Measurements from ENCODE around the gene LRP6.
"Not testable (repeated sequence)": the region's sequence is repeated elsewhere in the genome, so short reads cannot be mapped to it uniquely, and the experiment has no call there.

The LRP6 gene

DNA sequence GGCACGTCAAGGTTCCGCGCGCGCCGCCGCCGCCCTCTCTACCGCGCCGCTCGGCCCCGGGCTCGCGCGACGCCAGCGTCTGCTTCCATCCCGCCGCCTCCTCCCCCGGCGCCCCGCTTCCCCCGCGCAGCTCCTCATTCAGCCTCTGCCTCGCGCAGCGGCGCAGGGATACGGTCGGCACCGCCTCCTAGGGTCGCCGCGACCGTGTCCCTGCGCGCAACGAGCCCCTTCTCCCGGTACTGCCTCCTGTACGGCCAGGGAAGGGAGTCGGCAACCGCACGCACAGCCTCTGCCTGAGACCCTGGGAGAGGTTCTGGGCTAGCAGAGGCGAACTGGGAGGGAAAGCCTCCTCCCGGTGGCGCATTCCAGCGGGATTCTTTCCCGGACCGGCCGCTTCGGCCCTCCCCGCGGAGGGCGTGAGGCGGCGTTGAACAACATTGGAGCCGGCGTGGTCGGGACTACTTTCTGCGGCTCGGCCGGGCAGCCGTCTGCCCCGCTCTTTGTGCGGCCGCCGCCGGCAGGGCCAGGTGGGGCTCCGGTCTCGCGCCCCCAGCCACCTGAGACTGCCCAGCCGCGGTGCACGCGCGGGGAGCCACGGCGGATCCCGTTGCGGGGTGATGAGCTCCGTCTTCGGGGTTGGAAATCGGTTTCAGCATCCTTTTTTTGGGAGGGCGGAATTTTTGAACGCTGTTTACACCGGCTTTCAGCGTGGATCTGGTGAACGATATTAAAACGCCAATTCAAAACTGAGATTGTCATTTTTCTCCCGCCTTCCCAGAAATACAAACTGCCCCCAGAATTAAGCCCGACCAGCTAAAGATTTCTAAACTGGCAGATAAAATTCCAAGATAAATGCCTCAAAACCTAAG lies at the start of gene LRP6:
Gene LRP6 (minus strand): TSS at position 172 of the 869 bp plus-strand sequence. CDS start 309 bp downstream, outside the sequence.
- FAIRE-seq, result no peak

GRCh38 chr12:12315838-12316237 lies 49.0 kb upstream of the LRP6 start:
- no peak for FAIRE-seq

DNA sequence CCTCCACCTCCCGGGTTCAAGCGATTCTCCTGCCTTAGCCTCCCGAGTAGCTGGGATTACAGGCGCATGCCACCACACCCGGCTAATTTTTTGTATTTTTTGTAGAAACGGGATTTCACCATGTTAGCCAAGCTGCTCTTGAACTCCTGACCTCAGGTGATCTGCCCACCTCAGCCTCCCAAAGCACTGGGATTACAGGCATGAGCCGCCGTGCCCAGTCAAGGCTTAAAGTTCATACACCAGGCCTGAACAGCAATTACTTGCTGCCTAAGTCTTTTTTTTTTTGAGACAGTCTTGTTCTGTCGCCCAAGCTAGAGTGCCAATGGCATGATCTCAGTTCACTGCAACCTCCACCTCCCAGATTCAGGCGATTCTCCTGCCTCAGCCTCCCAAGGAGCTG lies 43.9 kb upstream of the LRP6 start:
- FAIRE-seq, result not testable (repeated sequence)

DNA sequence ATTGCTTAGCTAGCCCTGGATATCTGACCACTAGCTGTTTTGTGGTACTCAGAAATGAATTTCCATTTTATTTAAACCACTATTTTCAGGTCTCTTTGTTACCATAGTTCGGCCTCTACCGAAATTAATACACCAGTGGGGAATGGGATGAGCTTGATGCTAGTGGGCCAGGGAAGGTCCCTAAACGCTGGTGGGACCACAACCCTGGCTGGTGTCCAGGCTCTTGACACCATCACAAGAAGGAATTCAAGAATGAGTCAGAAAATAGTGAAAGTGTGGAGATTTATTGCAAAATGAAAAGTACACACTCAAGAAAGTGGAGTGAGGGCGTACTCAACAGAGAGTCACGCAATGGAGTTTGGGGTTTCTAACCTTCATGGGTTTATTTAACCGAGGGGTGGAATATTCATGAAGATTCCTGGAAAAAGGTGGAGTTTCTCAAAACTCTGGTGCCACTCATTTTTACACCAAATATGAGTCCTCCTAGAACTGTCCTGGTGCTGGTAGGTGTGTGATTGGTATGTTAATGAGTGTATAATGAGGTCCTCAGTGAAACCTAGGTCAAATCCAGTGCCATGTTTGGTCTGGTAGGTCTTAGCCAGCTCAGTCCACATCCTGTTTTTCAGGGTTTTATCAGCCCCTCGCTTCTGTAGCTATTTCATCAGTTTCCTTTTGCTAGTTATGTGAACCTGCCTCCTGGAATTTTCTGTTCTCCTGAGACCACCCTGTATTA lies 38.9 kb upstream of the LRP6 start:
- FAIRE-seq, result no peak

DNA sequence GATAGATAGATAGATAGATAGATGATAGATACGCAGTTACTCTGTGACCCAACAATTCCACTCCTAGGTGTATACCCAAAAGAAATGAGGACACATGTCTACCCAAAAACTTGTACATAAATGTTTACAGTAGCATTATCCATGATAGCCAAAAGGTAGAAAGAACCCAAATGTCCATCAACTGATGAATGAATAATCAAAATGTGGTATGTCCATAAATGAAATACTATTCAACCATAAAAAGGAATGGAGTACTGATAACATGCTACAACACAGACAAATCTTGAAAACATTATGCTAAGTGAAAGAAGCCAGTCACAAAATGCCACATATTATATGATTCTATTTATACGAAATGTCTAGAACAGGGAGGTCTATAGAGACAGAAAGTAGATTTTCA lies 36.1 kb upstream of the LRP6 start:
- FAIRE-seq, result no peak

DNA sequence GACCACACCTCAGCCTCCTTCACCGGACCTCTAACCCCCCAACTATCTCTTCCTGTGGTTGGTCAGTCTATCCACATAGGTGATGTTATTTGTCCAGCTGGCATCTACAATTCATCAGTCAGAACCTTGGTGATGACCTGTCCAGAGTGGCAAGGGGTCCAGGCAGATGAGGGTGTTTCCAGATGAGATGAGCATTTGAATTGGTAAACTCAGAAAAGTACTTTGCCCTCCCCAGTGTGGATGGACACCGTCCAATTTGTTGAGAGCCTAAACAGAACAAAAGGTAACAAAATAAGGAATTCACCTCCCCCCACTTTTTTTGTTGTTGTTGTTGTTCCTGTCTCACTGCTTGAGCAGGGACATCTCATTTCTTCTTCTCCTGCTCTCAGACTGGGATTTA lies 34.3 kb upstream of the LRP6 start:
- FAIRE-seq, result no peak

DNA sequence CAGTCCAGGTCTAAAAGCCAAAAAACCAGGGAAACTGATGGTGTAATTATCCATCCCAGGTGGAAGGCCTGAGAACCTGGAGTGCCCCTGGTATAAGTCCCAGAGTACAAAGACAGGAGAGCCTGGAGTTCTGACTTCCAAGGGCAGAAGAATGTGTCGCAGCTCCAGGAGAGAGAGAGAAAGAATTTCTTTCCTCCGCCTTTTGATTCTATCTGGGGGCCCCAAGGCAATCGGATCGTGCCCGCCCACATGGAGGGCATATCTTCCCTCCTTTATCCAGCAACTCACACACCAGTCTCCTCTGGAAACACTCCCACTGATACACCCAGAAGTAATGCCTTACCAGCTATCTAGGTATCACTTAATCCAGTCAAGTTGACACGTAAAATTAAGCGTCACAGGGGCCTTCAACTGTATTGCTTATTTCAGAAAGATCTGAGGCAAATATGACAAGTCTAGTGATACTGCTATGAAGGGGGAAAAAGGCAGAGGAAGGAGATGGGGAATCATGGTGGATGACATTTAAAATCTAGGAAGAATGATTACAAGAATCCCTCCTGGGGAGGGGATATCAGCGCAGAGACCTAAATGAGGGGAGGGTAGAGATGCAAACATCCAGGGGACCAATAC lies 30.5 kb upstream of the LRP6 start:
- no peak for FAIRE-seq

DNA sequence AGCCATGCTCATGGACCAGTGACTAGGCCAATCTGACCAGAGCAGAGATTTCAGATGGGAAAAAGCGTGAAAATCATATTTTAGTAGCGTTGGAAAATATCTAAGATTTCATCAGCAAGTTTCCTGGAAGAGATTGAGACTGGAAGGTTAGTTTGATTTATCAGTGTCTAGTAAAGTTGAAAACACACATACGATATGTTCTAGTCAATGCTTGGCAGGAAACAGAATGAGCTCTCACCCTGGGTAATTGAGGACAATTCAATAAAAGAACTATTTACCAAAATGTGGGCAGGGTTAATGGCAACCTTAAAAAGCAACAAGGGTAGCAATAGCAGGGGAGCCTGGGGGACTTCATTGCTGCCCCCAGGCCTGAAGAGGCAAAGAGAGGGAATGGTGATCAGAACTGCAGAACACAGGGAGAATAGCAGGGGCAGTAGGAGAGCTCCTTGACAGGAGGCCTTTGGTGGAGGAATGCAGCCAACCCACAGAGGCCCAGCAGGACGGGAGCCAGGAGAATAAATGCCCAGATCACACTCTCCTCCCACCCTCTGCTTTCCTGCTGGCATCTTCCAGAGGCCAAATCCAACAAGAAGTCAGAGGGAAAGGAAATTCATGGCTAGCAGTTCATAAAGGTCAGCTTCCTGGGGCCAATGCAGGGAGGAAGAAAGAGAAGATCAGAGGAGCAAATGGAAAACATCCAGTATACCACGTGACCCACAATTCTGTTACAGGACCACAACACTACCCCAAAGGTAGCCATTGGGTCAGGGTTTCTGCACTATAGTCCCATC lies 27.6 kb upstream of the LRP6 start:
- FAIRE-seq, result no peak

- no peak for FAIRE-seq
These were observed 23.4 kb upstream of the LRP6 start for GRCh38 chr12:12290206-12290605.

- no peak for FAIRE-seq
These were observed 19.6 kb upstream of the LRP6 start for GRCh38 chr12:12286441-12286840.

GRCh38 chr12:12282761-12283425 lies 16.0 kb upstream of the LRP6 start:
- FAIRE-seq, result no peak

- FAIRE-seq, result no peak
These were observed 15.4 kb upstream of the LRP6 start for GRCh38 chr12:12282202-12282601.

DNA sequence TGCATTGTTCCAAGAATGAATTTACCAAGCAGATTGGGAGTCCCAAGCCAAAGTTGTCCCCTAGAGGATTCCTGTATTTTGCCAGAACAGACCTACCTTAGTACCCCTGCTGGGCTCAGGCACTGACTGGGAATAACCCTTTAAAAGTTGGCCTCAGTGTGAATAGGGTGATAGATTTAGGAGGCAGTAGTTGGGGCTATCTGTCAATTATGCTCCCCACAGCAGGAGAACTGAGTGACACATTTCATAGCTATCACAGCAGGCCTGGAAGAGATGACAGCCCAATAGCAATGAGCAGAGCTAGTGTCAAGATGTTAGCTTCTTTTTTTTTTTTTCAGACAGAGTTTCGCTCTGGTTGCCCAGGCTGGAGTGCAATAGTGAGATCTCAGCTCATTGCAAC lies 14.3 kb upstream of the LRP6 start:
- FAIRE-seq, result no peak

DNA sequence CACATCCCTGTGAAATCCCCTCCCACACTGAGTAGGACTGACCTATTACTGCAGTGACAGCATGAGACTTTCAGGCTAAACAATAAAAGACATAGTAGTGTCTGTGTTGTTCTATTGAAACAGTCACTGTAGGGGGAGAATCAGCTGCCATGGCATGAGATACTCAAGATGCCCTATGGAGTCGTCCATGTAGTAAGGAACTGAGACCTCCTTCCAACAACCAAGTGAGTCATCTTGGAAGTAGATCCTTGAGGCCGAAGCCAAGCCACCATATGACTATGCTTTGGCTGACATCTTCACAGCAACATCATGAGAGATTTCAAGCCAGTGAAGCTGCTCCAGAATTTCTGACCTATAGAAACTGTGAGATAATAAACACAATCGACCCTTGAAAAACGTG lies 12.1 kb upstream of the LRP6 start:
- no peak for FAIRE-seq

- FAIRE-seq, result no peak
These were observed 9.0 kb upstream of the LRP6 start for GRCh38 chr12:12275874-12276273.

DNA sequence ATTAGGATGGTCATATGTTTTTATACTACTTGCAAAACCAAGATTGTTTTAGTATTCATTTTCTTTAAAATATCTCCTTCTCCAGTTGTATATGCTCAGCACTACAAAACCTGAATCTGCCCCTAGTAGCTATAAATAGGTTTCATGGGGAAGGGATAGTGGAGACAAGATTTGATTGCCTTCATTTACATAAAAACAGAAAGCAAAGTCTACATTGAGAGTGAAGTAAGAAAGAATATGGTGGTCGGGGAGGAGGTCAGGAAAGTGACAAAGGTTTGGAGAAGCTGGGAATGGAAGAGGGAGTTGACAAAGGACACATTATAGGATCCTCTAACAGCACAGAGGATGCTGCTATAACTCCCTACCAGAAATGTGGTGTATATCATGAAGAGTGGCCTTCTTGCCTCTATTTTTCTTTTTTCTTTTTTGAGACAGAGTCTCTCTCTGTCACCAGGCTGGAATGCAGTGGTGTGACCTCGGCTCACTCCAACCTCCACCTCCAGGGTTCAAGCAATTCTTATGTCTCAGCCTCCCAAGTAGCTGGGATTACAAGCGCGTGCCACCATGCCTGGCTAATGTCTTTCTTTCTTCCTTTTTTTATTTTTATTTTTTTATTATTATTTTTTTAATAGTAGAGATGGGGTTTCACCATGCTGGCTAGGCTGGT lies 6.6 kb upstream of the LRP6 start:
- FAIRE-seq, result no peak

- FAIRE-seq, result no peak
These were observed 6.0 kb upstream of the LRP6 start for GRCh38 chr12:12272869-12273268.

DNA sequence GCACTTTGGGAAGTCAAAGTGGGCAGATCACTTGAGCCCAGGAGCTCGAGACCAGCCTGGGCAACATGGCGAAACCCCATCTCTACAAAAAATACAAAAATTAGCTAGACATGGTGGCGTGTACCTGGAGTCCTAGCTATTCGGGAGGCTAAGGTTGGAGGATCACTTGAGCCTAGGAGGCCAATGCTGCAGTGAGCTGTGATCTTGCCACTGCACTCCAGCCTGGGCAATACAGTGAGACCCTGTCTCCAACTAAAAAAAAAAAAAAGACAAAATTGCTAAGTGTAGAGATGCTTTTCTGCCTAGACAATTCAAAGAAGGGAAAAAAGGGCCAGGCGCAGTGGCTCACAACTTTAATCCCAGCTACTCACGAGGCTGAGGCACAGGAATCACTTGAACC lies 3.4 kb upstream of the LRP6 start:
- no peak for FAIRE-seq

- no peak for FAIRE-seq
These were observed 927 bp upstream of the LRP6 start for GRCh38 chr12:12267742-12268200.

DNA sequence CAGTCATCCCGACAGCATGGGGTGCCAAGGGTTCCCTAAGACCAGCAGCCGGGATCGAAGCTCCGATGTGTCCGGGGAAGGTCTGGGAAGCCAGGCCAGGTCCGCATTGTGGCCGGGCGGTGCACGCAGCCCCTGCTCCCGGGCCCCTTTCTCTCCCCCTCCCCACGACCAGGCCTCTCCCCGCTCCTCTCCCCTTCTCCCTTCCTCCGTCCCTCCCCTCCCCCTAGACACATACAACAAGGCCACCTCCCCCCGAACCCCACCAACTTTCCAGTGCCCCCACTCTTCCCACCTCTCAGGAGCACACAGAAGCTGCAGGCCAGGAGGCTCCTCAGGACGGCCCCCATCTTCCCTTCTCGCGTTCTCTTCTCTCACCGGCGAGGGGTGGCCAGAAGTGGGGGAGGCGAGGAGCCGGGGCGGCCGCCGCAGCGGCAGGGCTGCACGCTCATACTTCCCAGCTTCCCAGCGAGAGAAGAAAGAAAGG lies 413 bp downstream of the LRP6 start:
- FAIRE-seq, result no peak

GRCh38 chr12:12265571-12266388 lies 1.1 kb downstream of the LRP6 start:
- FAIRE-seq, result no peak
